WTC11 (cell line): ENCODE results near the gene RSKR. TPM values are rescaled to one million over a fixed set of nuclear protein-coding genes. Genes with fewer than 3 reads are reported as not detected.

Source experiments
- ATAC-seq: fragments of 200-7000 bp; cut with Tn5 transposase; 2 replicates; pipeline ENCODE4 v1.10.0; 2021; ENCODE audit warnings: mild to moderate bottlenecking, moderate library complexity
- CTCF ChIA-PET: fragments of 300-600 bp; sonication (Branson Sonifier 250); formaldehyde crosslinking; loops from one replicate; lab custom pipeline; 2021; ENCODE audit warnings: antibody characterized with exemption; lab: Charles Lee
- POLR2A ChIA-PET: fragments of 350-600 bp; sonication (Branson Sonifier 250); formaldehyde crosslinking; loops from one replicate; lab custom pipeline; 2021; ENCODE audit warnings: antibody characterized with exemption; lab: Charles Lee
- DNase-seq: peaks from one replicate; pipeline ENCODE4 v3.0.0; 2021; ENCODE audit warnings: low spot score
- H3K27ac Mint-ChIP-seq: 2 replicates; pipeline ENCODE4 v1.8.0; 2021; ENCODE audit warnings: mixed read lengths
- H3K27me3 Mint-ChIP-seq: 2 replicates; pipeline ENCODE4 v1.8.0; 2021; ENCODE audit warnings: low read depth, mild to moderate bottlenecking, moderate library complexity, mixed read lengths
- H3K36me3 Mint-ChIP-seq: 2 replicates; pipeline ENCODE4 v1.8.0; 2021; ENCODE audit warnings: mixed read lengths
- H3K4me1 Mint-ChIP-seq: 2 replicates; pipeline ENCODE4 v1.8.0; 2022; ENCODE audit warnings: mixed read lengths
- H3K4me3 Mint-ChIP-seq: 2 replicates; pipeline ENCODE4 v1.8.0; 2021; ENCODE audit warnings: mild to moderate bottlenecking, moderate library complexity, mixed read lengths
- H3K9me3 Mint-ChIP-seq: 2 replicates; pipeline ENCODE4 v1.8.0; 2021; ENCODE audit warnings: mixed read lengths
- FOXK1 ChIP-seq: sonication (generic); formaldehyde crosslinking; IDR thresholded peaks from 2 replicates; pipeline ENCODE4 v1.8.0; 2022; ENCODE audit warnings: mild to moderate bottlenecking, moderate library complexity, missing genetic modification reagents
- HMGA2 ChIP-seq: fragments of 250-450 bp; sonication (Bioruptor Pico); IDR thresholded peaks from 2 replicates; pipeline ENCODE4 v1.4.0; 2021; ENCODE audit warnings: mild to moderate bottlenecking, moderate library complexity
- NFATC4 ChIP-seq: fragments of 250-450 bp; sonication (Bioruptor Pico); IDR thresholded peaks from 2 replicates; pipeline ENCODE4 v1.9.0; 2021; ENCODE audit warnings: mild to moderate bottlenecking
- NFE2L1 ChIP-seq: sonication (generic); formaldehyde crosslinking; IDR thresholded peaks from 2 replicates; pipeline ENCODE4 v1.8.1; 2023; ENCODE audit warnings: missing genetic modification reagents
- NR3C1 ChIP-seq: sonication (generic); formaldehyde crosslinking; conservative IDR thresholded peaks from 2 replicates; pipeline ENCODE4 v1.8.1; 2023; ENCODE audit warnings: low read depth, mild to moderate bottlenecking, missing genetic modification reagents
- RELA ChIP-seq: sonication (generic); formaldehyde crosslinking; IDR thresholded peaks from 2 replicates; pipeline ENCODE4 v1.8.1; 2022; ENCODE audit warnings: missing genetic modification reagents, mild to moderate bottlenecking, borderline replicate concordance
- TCF7 ChIP-seq: sonication (generic); formaldehyde crosslinking; IDR thresholded peaks from 2 replicates; pipeline ENCODE4 v1.8.0; 2022; ENCODE audit warnings: mild to moderate bottlenecking, low read depth, missing genetic modification reagents, moderate library complexity
- ZNF121 ChIP-seq: sonication (generic); formaldehyde crosslinking; IDR thresholded peaks from 2 replicates; pipeline ENCODE4 v1.8.0; 2023; ENCODE audit warnings: missing genetic modification reagents
- ZNF396 ChIP-seq: fragments of 250-450 bp; sonication (Bioruptor Pico); IDR thresholded peaks from 2 replicates; pipeline ENCODE4 v1.8.0; 2021; ENCODE audit warnings: mild to moderate bottlenecking, moderate library complexity, borderline replicate concordance
- ZNF671 ChIP-seq: fragments of 250-450 bp; sonication (Bioruptor Pico); IDR thresholded peaks from 2 replicates; pipeline ENCODE4 v1.8.0; 2021; ENCODE audit warnings: mild to moderate bottlenecking
- total RNA-seq: library from RNA; stranded (reverse); gene quantifications from 3 replicates; pipeline ENCODE4 v1.2.3, GENCODE V29; 2021
- TF ChIP-seq, protein P1 (sequence below): sonication (generic); formaldehyde crosslinking; IDR thresholded peaks from 2 replicates; pipeline ENCODE4 v1.8.0; 2023; ENCODE audit warnings: missing genetic modification reagents
- TF ChIP-seq, protein P2 (sequence below): sonication (generic); formaldehyde crosslinking; IDR thresholded peaks from 2 replicates; pipeline ENCODE4 v1.8.1; 2022; ENCODE audit warnings: low read depth, mild to moderate bottlenecking, moderate library complexity, missing genetic modification reagents, borderline replicate concordance
- TF ChIP-seq, protein P3 (sequence below): sonication (generic); formaldehyde crosslinking; IDR thresholded peaks from 2 replicates; pipeline ENCODE4 v1.8.1; 2023; ENCODE audit warnings: mild to moderate bottlenecking, missing genetic modification reagents
- TF ChIP-seq, protein P4 (sequence below): sonication (generic); formaldehyde crosslinking; IDR thresholded peaks from 2 replicates; pipeline ENCODE4 v1.8.0; 2023; ENCODE audit warnings: mild to moderate bottlenecking, missing genetic modification reagents
- TF ChIP-seq, protein P5 (sequence below): sonication (generic); formaldehyde crosslinking; IDR thresholded peaks from 2 replicates; pipeline ENCODE4 v1.8.1; 2022; ENCODE audit warnings: mild to moderate bottlenecking, missing genetic modification reagents, moderate library complexity, borderline replicate concordance
- TF ChIP-seq, protein P6 (sequence below): sonication (generic); formaldehyde crosslinking; IDR thresholded peaks from 2 replicates; pipeline ENCODE4 v1.8.0; 2022; ENCODE audit warnings: mild to moderate bottlenecking, missing genetic modification reagents
- TF ChIP-seq, protein P7 (sequence below): fragments of 250-450 bp; sonication (Bioruptor Pico); conservative IDR thresholded peaks from 2 replicates; pipeline ENCODE4 v1.9.0; 2021; ENCODE audit warnings: mild to moderate bottlenecking
- TF ChIP-seq, protein P8 (sequence below): sonication (generic); formaldehyde crosslinking; IDR thresholded peaks from 2 replicates; pipeline ENCODE4 v1.8.0; 2022; ENCODE audit warnings: mild to moderate bottlenecking, missing genetic modification reagents
- TF ChIP-seq, protein P9 (sequence below): sonication (generic); formaldehyde crosslinking; IDR thresholded peaks from 2 replicates; pipeline ENCODE4 v1.8.0; 2023; ENCODE audit warnings: missing genetic modification reagents, mild to moderate bottlenecking, borderline replicate concordance

RSKR gene
- total RNA-seq, 1 experiment from 2014 or later = 28.0 TPM

DNA sequence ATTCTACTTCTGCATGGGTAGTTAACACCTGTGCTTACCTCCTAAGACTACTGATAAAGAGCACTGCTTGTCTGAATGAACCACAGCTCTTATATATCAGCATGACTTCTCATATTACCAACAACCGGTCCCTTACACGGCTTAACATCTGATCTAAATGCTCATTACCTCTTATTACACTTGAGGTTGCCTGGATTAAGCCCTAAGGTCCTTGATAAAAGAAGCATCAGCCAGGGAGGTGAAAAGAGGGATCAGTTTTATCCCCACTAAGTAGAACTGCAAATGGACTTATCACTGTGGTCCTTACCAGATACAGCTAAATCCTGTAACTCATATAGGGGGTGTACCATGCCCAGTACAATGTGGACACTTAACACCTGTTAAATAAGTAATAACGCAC is 8.2 kb upstream of the RSKR start (continued):
- TF ChIP-seq, protein P1, sequence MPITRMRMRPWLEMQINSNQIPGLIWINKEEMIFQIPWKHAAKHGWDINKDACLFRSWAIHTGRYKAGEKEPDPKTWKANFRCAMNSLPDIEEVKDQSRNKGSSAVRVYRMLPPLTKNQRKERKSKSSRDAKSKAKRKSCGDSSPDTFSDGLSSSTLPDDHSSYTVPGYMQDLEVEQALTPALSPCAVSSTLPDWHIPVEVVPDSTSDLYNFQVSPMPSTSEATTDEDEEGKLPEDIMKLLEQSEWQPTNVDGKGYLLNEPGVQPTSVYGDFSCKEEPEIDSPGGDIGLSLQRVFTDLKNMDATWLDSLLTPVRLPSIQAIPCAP = no peak
- TF ChIP-seq, protein P2, sequence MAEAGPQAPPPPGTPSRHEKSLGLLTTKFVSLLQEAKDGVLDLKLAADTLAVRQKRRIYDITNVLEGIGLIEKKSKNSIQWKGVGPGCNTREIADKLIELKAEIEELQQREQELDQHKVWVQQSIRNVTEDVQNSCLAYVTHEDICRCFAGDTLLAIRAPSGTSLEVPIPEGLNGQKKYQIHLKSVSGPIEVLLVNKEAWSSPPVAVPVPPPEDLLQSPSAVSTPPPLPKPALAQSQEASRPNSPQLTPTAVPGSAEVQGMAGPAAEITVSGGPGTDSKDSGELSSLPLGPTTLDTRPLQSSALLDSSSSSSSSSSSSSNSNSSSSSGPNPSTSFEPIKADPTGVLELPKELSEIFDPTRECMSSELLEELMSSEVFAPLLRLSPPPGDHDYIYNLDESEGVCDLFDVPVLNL (CRISPR knock-in tag) = no peak
- TF ChIP-seq, protein P3, sequence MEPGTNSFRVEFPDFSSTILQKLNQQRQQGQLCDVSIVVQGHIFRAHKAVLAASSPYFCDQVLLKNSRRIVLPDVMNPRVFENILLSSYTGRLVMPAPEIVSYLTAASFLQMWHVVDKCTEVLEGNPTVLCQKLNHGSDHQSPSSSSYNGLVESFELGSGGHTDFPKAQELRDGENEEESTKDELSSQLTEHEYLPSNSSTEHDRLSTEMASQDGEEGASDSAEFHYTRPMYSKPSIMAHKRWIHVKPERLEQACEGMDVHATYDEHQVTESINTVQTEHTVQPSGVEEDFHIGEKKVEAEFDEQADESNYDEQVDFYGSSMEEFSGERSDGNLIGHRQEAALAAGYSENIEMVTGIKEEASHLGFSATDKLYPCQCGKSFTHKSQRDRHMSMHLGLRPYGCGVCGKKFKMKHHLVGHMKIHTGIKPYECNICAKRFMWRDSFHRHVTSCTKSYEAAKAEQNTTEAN (CRISPR knock-in tag) = no peak
- TF ChIP-seq HMGA2 (CRISPR knock-in tag) = no peak

DNA sequence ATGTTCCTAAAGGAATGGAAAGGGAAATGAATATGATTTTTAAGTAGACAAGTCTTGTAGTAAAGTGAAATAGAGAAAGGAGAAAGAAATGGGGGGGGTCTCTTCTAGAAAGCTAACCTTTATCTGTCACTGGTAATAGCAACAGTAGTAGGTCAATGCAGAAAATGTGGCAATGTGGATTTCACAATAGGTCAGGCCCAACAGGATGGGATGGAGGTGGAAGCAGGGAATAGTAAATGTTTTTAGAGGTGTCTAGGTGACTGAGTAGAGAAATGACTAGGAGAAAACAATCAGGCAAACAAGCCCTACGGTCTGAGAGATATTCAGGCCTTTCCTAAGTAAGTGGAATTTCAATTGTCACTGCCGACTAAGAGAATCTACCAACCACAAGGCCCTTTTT is 6.0 kb upstream of the RSKR start:
- POLR2A ChIA-PET = interaction anchor here (0.9 kb wide), 1 partner anchor 25 kb away, joined by 4 read pairs; the partner anchor contains the start of gene BLTP2
- H3K36me3 Mint-ChIP-seq = peaks cover 93% of the 10 kb centered on the region
- TF ChIP-seq NFE2L1 (no peak), FOXK1 (CRISPR knock-in tag) (no peak), ZNF121 (CRISPR knock-in tag) (no peak), NFATC4 (CRISPR knock-in tag) (no peak), NR3C1 (no peak), ZNF396 (CRISPR knock-in tag) (no peak), RELA (CRISPR knock-in tag) (no peak), ZNF671 (CRISPR knock-in tag) (no peak), TCF7 (CRISPR knock-in tag) (no peak)
- TF ChIP-seq, protein P3 (CRISPR knock-in tag) = no peak
- TF ChIP-seq, protein P4, sequence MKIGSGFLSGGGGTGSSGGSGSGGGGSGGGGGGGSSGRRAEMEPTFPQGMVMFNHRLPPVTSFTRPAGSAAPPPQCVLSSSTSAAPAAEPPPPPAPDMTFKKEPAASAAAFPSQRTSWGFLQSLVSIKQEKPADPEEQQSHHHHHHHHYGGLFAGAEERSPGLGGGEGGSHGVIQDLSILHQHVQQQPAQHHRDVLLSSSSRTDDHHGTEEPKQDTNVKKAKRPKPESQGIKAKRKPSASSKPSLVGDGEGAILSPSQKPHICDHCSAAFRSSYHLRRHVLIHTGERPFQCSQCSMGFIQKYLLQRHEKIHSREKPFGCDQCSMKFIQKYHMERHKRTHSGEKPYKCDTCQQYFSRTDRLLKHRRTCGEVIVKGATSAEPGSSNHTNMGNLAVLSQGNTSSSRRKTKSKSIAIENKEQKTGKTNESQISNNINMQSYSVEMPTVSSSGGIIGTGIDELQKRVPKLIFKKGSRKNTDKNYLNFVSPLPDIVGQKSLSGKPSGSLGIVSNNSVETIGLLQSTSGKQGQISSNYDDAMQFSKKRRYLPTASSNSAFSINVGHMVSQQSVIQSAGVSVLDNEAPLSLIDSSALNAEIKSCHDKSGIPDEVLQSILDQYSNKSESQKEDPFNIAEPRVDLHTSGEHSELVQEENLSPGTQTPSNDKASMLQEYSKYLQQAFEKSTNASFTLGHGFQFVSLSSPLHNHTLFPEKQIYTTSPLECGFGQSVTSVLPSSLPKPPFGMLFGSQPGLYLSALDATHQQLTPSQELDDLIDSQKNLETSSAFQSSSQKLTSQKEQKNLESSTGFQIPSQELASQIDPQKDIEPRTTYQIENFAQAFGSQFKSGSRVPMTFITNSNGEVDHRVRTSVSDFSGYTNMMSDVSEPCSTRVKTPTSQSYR (CRISPR knock-in tag) = no peak
- TF ChIP-seq, protein P5, sequence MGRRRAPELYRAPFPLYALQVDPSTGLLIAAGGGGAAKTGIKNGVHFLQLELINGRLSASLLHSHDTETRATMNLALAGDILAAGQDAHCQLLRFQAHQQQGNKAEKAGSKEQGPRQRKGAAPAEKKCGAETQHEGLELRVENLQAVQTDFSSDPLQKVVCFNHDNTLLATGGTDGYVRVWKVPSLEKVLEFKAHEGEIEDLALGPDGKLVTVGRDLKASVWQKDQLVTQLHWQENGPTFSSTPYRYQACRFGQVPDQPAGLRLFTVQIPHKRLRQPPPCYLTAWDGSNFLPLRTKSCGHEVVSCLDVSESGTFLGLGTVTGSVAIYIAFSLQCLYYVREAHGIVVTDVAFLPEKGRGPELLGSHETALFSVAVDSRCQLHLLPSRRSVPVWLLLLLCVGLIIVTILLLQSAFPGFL (CRISPR knock-in tag) = no peak
- TF ChIP-seq, protein P6, sequence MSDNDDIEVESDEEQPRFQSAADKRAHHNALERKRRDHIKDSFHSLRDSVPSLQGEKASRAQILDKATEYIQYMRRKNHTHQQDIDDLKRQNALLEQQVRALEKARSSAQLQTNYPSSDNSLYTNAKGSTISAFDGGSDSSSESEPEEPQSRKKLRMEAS = no peak
- TF ChIP-seq, protein P7, sequence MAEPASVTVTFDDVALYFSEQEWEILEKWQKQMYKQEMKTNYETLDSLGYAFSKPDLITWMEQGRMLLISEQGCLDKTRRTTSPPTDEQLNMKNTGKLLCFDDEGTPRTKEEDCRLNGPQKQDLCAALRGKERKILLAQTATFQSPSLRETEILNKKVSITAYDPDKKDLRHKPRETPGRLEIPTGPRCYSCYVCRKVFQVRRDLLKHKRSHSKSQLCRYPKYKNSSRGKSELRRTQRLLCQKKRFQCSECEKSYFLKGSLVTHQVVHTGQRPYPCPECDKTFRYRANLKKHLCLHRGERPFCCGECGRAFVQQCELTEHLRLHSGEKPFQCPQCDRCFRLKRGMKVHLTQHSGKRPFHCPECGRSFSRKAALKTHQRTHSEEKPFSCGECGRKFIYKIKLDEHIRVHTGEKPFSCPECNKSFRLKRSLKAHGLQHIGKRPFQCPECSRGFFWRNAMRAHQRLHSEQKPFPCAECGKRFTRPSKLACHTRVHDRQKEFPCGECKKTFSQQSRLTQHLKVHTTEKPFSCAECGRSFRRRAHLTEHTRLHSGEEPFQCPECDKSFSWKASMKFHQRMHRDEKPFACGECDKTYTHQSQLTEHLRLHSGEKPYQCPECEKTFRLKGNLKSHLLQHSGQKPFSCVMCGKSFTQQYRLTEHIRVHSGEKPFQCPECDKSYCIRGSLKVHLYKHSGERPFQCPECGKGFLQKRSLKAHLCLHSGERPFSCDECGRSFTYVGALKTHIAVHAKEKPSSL (CRISPR knock-in tag) = no peak
- TF ChIP-seq, protein P8, sequence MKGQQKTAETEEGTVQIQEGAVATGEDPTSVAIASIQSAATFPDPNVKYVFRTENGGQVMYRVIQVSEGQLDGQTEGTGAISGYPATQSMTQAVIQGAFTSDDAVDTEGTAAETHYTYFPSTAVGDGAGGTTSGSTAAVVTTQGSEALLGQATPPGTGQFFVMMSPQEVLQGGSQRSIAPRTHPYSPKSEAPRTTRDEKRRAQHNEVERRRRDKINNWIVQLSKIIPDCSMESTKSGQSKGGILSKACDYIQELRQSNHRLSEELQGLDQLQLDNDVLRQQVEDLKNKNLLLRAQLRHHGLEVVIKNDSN (CRISPR knock-in tag) = no peak
- TF ChIP-seq, protein P9, sequence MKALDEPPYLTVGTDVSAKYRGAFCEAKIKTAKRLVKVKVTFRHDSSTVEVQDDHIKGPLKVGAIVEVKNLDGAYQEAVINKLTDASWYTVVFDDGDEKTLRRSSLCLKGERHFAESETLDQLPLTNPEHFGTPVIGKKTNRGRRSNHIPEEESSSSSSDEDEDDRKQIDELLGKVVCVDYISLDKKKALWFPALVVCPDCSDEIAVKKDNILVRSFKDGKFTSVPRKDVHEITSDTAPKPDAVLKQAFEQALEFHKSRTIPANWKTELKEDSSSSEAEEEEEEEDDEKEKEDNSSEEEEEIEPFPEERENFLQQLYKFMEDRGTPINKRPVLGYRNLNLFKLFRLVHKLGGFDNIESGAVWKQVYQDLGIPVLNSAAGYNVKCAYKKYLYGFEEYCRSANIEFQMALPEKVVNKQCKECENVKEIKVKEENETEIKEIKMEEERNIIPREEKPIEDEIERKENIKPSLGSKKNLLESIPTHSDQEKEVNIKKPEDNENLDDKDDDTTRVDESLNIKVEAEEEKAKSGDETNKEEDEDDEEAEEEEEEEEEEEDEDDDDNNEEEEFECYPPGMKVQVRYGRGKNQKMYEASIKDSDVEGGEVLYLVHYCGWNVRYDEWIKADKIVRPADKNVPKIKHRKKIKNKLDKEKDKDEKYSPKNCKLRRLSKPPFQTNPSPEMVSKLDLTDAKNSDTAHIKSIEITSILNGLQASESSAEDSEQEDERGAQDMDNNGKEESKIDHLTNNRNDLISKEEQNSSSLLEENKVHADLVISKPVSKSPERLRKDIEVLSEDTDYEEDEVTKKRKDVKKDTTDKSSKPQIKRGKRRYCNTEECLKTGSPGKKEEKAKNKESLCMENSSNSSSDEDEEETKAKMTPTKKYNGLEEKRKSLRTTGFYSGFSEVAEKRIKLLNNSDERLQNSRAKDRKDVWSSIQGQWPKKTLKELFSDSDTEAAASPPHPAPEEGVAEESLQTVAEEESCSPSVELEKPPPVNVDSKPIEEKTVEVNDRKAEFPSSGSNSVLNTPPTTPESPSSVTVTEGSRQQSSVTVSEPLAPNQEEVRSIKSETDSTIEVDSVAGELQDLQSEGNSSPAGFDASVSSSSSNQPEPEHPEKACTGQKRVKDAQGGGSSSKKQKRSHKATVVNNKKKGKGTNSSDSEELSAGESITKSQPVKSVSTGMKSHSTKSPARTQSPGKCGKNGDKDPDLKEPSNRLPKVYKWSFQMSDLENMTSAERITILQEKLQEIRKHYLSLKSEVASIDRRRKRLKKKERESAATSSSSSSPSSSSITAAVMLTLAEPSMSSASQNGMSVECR (CRISPR knock-in tag) = no peak

More for the DNA sequence above, 6.0 kb upstream of the RSKR start:
- CTCF ChIA-PET = no interaction called here
- Mint-ChIP-seq H3K4me1 (no peaks in the 10 kb centered on the region), H3K9me3 (no peaks in the 10 kb centered on the region), H3K27me3 (no peaks in the 10 kb centered on the region), H3K4me3 (no peak overlapping the region), H3K27ac (no peak overlapping the region)
- ATAC-seq (no peak), DNase-seq (no peak)
